Umbilical cord (tissue), 2 donors: ENCODE results near the gene TOP1. TPM values are rescaled to one million over a fixed set of nuclear protein-coding genes. Genes with fewer than 3 reads are reported as not detected.
A peak's percentile ranks its signal among the peaks of the same experiment; 100 is the strongest.
"Not testable (repeated sequence)": the region's sequence is repeated elsewhere in the genome, so short reads cannot be mapped to it uniquely, and the experiment has no call there.

ENCODE experiments used
- DNase-seq: peaks from one replicate; pipeline ENCODE4 v3.0.0-alpha.2; 2015; ENCODE audit warnings: low spot score
- total RNA-seq: library from RNA; depleted of rRNA; stranded (reverse); fragments of >200 nt; gene quantifications from one replicate; pipeline ENCODE4 v1.2.3, GENCODE V29; 2014; ENCODE audit warnings: low replicate concordance; ENCODE audit not compliant: insufficient read depth

TOP1 gene
- total RNA-seq, 1 donor from 2014 or later, result 15.2 TPM

DNA sequence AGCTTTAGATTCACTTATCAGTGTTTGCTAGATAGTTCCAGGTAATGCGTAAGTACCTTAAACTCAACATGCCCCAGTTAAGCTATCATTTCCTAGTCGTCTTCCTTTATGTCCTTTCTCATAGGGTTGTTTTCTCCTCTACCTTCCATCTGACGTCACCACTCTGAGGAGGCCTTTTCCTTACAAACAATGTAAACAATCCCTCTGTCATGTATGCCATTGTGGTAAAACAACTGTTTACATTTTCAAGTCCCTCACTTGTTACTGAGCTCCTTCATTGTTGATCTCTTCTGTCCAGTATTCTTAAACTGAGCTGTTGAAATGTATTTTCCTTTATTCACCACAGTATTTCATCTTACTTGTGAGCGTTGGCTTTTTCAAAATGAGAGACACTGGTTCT, 63.3 kb downstream of the TOP1 start:
- no peak for DNase-seq

DNA sequence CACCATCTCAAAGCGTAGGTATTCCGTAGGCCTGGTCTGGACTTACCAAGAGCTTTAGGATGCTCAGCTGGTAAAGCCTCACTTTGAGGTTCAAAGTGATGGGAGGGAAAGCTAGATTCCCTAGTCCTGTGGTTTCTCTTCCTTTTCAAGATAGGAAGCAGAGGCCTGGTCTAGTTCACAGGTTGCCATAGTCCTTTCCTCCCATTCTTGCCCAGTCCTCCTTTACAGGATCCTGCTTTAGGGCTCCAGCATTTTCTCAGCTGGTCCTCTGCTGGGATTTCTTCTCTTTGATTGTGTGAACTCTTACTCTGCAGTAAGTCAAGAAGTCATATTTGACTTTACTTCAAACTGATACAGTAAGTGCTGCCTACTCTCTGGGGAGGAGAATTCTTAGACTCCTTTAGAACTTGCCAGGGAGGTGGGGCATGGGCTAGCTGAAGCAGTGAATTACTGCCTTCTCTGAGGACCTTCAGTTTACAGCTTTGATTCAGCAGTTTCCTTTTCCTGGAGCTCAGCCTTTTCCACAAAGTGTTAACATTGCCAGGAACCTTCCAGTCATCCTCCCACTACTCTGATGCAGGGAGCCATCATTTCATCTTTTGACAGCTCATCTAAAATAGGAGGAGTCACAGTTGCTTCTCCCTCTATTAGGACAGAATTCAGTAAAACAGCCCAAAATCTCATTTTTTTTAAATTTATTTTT, 65.9 kb downstream of the TOP1 start:
- peak; percentile 73 for DNase-seq

DNA sequence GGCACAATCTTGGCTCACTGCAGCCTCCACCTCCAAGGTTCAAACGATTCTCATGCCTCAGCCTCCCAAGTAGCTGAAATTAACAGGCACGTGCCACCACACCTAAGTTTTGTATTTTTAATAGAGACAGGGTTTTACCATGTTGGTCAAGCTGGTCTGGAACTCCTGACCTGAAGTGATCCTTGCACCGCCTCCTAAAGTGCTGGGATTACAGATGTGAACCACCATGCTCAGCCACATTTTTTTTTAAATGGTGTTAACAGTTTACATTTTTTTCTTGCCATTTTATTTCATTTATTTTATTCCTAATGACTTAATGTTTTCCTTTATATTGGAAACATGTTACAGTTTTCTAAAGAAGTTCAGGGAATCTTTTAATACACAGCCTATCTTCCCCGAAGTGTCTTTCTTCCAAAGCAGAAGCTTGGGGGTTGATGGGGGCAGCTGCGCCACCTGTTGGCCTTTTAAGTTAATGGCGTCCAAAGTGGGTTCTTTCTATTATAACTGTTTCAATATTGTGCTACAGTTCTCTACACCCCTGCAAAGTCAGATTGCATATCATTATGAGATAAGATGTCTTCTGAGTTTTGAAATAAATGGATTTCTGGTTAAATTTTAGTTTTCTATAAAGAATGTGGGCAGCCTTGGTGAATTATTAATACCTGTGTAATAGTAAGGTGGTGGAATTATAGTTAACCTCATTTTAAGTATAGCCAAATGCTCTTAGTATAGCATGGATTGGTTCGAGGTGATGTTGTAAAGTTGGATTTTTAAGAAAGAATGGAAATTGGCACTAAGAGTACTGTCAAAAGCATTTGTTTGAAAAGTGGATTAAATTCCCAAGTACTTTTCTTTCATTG, 66.7 kb downstream of the TOP1 start:
- peak; percentile 68 for DNase-seq

DNA sequence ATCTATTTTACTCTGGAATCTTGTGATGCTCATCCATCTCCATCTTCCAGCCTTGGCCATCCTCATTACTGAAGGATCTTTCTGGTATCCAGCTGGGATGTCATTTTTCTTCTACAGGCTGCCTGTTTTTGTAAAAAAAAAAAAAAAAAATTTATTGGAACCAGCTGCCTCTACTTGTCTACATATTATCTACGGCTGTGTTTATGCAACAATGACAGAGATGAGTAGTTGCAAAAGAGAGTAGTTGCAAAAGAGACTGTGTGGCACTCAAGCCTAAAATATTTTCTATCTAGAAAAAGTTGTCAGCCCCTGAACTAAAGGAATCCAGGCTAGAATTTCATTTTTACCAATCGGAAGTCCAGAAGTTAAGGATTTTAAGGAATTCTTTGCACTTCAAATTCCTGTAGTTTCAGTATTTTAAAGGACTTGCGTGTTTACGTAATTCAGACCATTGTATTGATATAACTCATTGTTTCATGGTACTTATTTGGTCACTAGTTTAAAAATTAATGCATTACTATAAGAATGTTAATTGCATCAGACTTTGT, 70.2 kb downstream of the TOP1 start:
- peak; percentile 27 for DNase-seq

DNA sequence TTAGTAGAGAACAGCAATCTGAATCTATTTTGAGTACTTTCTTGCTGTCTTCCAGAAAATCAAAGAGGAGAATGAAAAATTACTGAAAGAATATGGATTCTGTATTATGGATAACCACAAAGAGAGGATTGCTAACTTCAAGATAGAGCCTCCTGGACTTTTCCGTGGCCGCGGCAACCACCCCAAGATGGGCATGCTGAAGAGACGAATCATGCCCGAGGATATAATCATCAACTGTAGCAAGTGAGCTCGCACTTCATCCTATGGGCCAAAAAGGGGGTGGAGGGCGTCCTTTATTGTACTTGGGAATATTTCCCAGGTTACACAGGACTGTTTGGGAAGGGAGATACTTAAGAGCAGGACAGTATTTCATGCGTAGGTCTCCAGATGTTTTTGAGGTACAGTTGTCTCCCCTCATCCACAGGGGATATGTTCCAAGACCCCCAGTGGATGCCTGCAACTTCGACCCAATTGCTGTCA, 71.4 kb downstream of the TOP1 start:
- DNase-seq, result no peak

DNA sequence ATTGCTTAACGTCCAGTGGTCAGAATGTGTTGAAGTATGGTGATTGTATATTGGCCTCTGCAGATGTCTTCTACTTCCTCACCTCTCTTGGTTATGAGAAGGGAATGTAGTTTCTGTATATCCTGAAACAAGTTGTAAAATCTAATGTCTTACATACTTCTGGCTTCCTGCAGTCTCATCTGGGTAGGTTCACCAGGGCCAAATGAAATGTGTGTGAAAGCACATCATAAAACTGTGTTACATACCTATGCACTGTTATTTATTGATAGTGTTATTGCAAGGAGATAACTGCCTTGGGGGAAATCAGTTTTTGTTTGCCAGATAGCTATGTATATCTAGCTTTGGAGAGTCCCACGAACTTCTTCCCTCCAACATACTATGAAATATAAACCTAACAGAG, 73.0 kb downstream of the TOP1 start:
- DNase-seq, result no peak

DNA sequence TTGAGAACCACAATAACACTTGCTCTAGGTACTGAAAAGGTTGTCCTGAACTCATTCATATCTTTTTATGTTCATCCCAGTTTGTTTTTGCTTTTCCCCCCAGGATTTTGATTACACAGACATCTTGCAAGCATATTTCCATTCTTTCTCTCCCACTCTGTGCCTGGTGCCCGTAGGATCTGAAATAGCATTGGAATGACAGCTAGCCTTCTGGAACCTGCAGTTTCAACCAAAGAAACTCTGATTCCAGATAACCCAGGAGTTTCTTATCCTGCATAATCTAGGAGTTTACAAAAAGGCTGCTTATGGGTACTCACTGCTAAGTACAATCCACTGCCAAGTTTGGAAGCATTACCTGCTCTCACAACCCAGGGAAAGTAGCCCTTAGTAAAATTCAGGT, 79.9 kb downstream of the TOP1 start:
- no peak for DNase-seq

DNA sequence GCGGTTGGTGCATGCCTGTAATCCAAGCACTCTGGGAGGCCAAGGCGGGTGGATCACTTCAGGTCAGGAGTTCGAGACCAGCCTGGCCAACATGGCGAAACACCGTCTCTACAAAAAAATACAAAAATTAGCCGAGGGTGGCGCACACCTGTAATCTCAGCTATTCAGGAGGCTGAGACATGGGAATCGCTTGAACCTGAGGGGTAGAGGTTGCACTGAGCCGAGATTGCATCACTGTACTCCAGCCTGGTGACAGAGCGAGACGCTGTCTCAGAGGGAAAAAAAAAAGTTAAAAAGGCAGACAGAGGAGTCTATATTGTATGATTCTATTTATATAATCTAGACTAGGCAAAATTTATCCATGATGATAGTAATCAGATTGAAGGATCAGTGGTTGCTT, 81.4 kb downstream of the TOP1 start:
- DNase-seq, result no peak

DNA sequence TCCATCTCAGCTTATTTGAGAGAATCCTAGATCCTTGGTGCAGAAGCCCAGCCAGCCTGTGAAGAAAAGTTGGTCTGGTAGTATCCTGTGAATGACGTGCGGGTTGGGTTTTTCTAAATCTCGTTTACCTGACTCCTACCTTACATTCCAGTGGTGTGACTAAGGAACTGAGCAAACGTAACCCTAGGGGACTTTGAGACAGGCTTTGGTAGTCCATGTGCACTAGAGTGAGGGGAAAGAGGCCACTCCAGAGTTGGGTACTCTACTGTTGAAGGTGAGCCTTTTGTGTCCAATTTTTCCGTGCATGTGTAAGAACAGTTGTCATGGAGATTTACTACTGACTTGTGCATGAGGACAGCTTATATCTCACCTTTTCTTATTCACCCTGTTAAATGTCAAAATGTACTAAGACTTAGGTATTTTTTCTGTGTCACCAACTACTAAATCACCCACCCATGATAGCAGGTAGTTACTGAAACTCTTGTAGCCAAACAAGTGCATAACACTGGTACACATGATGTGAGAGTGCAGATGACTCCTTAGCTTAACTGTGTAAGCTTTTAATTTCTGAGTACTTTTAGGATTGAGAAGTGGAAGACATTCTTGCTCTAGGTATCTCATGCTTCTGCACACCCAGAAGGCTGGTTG, 82.4 kb downstream of the TOP1 start:
- DNase-seq, result no peak

DNA sequence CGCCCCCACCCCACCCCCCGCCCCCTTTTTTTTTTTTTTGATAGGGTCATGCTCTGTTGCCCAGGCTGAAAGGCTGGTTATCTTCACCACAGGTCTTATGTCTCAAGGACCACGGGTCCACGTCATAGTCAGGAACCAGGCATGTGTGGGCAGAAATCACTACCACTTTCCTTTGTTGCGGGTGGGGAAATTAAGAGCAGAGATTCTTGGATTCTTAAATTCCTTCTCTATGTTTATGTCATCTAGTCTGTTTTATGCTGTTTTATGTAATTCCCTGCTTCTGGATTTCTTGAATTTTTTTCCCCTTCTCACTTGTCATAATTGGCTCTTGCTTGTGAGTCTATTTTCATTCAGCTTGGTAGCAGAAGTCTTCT, 82.9 kb downstream of the TOP1 start:
- DNase-seq, result no peak

DNA sequence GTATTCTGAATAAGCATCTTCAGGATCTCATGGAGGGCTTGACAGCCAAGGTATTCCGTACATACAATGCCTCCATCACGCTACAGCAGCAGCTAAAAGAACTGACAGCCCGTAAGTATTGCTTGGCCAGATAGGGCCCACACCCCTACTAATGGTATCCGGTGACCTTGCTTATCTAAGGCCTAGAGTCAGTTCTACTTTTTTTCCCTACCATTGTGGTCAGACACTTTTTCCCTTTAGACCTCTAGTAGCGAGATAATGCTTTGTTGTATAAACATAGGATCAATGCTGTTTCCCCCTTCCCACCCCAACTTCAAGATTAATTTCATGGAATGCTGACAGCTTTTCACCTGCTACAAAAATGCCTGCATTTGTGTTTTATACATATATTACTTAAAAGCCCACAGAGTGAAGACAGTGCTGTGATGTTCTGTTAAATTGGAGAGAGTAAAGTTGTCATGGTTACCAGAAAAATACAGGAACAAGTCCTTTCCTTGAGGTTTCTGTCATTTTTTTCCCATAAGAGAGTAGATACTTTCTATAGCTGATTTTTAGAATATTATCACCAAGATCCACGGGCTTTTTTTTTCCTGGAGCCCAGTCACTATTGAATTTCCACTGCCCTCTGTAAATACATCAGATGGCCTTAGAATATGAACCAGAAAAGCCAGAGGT, 87.8 kb downstream of the TOP1 start:
- no peak for DNase-seq

DNA sequence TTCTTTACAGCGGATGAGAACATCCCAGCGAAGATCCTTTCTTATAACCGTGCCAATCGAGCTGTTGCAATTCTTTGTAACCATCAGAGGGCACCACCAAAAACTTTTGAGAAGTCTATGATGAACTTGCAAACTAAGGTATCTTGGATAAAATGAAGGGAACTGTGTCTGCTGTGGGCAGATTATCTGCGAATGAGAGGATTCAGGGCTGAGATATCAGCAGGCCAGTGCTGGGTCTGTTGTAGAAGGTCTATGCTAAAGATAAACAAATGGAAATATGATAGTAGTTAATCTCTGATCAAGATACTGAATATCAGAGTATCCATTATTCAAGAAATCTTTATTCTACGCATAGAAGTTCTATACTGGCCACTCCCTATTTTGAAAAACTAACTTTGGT, 89.5 kb downstream of the TOP1 start:
- DNase-seq, result not testable (repeated sequence)

DNA sequence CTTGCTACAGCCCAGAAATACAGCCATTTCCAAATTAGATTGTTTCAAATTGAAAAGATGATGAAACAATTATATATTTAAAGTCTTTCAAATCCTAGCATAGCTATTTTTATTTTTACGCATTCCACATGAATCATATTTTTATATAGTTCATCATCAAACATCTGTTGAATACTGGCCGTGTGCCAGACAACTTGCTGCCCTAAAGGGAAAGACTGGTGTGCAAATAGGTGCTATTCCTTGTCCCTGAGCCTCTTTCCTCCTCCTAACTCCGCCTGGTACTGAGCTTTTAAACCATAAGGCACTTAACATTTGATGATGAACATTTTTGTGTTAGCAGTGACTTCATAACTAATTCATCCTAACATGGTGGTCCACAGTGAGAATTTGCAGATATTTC, 90.0 kb downstream of the TOP1 start:
- no peak for DNase-seq

DNA sequence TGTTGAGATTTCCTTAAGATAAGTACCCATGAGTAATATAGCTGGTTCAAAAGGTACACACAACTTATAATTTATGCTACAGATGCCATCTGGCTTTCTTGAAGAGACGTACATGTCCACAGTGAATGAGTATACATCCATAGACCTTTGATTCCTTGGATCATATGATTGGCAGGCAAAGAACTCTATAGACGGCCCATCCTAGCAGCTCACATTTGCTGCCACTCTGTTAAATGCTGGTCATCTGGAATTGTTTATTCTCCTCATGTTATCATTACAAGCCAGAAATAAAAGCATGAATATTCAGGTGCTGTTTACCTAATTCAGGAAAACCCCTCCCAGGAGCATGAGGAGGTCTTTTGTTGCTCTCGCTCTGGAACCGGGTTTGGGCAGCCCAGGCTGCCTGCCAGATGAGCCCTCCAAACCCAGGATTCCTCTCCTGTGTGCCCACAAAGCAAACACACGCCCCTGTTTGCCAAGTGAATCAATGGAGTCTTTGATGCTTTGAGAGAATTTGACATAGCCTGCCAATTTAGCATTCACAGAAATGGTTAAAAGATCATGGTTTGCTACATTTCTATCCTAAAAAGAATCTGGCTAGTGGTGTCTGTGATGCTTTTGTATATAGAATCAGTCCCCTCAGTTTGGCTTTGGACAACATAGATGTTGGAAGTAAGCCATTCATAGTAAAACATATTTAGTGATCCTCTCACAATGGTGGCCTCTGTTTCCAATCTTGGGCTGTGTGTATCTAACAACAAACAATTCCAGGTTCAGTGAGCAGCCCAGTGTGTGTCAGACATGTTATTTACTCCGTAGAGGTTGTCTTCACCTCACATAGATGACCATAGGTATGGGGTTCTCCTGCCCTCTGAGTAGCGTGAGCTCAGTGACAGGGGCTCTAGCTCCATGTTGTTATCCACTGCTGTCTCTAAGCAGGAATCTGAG, 91.3 kb downstream of the TOP1 start:
- no peak for DNase-seq

DNA sequence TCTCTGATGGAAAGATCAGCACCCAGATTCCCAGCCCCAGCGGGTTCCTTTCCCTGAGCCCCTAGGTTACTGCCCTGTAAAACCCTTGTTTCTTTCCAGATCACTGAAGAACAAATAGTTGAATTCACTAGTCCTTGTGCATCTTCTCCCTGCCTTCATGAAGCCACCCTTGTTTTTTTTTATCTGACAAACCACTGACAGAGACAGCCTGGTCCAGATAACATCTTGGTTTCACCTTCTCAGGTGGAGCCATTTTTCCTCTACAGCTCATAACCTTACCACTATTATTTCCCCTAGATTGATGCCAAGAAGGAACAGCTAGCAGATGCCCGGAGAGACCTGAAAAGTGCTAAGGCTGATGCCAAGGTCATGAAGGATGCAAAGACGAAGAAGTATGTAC, 92.8 kb downstream of the TOP1 start:
- no peak for DNase-seq

DNA sequence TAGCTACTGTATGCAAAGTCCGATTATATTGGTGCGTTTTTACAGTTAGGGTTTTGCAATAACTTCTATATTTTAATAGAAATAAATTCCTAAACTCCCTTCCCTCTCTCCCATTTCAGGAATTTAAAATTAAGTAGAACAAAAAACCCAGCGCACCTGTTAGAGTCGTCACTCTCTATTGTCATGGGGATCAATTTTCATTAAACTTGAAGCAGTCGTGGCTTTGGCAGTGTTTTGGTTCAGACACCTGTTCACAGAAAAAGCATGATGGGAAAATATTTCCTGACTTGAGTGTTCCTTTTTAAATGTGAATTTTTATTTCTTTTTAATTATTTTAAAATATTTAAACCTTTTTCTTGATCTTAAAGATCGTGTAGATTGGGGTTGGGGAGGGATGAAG, 95.0 kb downstream of the TOP1 start:
- no peak for DNase-seq

DNA sequence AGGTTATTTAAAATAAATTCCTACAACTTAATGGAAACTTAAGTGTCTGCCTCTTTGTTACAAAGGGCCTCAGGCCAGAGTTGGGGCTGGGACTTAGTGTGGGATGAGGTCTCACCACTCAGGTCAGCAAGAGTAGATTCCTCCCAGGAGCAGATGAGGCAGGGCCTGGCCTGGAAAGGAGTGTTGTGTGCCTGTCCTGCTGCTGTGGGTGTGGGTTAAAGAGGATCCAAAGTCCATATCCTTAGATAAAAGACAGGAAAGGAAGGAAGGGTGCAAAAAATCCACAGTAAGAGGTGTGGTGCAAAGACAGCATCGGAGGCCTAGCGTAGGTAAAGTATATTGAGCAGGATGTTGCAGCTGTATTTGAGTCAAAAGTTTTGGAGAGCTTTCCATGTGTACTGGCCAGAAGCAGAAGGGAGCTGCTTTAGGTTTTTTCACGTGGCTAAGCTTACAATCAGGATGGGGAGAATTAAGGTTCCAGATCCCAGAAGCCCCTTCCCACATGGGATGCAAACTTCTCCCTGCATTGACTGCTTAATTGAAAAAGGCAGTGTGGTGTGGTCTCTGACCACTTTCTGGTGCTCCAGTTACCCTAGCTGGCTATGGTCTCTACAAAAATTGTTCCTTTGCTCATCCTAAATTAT, 96.0 kb downstream of the TOP1 start:
- no peak for DNase-seq

DNA sequence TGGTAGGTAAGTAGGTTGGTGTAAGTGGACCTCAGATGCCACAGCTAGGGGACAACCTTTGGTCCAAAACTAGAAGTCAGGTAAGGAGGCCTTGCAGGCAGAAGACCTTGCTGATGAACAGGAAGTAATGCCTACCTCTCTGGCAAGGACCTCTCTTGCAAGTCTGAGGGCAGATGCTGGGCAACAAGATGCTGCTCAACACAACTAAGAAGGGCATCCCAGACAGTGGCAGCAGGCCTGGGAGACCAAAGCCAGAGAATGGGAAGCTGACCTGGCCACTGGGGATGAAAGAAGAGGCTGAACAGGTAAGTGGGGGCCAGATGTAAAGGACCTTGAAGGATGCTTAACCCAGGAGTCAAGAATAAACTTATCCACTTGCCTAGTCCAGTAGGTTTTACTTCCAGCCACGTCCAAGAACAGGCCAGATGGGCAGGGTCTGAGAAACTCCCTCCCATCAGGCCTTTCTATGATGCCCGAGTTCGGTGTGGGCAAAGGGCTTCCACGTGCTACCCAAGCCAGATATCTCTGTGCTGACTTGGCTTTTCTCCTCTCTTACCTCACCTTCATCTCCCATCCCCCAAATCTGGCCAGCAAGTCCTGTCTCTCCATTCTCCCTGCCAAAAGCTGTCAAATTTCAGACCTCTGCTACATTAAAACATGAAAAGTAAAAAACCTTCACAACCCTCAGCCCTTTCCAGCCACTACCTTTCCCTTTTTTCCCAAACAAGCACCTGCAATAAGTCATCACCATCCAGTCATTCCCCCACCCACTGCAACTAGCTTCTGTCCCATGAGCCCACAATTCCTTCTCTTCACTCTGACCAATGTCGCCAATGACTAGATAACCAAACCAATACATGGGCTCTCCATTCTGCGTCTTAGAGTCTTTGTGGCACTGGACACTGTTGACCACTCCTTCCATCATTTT, 97.2 kb downstream of the TOP1 start:
- DNase-seq, result no peak

DNA sequence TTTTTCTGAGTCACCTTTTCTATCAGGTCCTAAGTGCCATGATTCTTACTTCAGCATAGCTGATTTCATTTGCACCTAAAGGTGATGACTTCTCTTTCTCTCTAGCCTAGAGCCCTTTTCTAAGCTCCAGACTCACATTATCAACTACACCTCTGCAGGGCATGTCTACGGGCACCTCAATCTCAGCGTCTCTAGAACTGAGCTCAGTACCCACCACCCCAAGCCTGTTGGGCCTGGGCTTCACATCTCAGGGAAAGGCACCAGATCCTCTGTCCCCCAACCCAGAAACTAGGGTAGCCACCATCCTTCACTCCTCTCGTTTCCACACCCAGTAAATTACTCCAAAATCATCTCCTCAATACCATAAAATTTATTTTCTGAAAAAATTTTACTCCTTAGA, 98.1 kb downstream of the TOP1 start:
- DNase-seq, result no peak
